Measurements from ENCODE around the gene CCNT2. TPM values are rescaled to one million over a fixed set of nuclear protein-coding genes. Genes with fewer than 3 reads are reported as not detected.

The CCNT2 gene
- total RNA-seq, 3 donors from 2014 or later: 35.8 to 62.8 (median 40.3) TPM

DNA sequence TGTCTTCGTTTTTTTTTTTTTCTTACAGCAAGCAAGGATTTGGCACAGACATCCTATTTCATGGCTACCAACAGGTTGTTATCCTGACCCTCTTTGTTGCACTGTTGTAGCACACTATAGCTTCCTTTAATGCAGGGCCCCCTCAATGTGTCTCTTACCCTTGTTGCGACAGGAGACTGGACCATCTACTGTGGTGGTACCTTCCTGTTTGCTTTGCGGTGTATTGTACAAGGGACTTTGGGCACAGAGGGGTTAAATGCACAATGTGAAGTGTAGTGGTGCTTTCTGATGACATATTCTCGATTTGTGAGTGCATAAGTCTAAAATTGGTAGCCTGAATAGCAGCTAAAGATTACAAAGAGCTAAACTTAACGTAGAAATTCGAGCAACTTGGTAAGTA, 27.5 kb downstream of the CCNT2 start:
- Histone ChIP-seq H3K36me3 (peaks cover under 1% of the 10 kb centered on the region), H3K4me1 (no peaks in the 10 kb centered on the region), H3K27ac (no peak overlapping the region), H3K9me3 (no peaks in the 10 kb centered on the region), H3K4me3 (no peak overlapping the region), H3K27me3 (no peaks in the 10 kb centered on the region)
- no peak for TF ChIP-seq POLR2A (IDR thresholded peaks at IDR 0.05)
- no peak for TF ChIP-seq POLR2AphosphoS5 (IDR thresholded peaks at IDR 0.05)
- TF ChIP-seq, protein P1, sequence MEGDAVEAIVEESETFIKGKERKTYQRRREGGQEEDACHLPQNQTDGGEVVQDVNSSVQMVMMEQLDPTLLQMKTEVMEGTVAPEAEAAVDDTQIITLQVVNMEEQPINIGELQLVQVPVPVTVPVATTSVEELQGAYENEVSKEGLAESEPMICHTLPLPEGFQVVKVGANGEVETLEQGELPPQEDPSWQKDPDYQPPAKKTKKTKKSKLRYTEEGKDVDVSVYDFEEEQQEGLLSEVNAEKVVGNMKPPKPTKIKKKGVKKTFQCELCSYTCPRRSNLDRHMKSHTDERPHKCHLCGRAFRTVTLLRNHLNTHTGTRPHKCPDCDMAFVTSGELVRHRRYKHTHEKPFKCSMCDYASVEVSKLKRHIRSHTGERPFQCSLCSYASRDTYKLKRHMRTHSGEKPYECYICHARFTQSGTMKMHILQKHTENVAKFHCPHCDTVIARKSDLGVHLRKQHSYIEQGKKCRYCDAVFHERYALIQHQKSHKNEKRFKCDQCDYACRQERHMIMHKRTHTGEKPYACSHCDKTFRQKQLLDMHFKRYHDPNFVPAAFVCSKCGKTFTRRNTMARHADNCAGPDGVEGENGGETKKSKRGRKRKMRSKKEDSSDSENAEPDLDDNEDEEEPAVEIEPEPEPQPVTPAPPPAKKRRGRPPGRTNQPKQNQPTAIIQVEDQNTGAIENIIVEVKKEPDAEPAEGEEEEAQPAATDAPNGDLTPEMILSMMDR (IDR thresholded peaks at IDR 0.05): no peak
- intact Hi-C loops (cut with DNase I; ENCODE audit: low total_unique reads): no loop called here
- DNase-seq (ENCODE audit: low spot score in 2 of 2): no peak

DNA sequence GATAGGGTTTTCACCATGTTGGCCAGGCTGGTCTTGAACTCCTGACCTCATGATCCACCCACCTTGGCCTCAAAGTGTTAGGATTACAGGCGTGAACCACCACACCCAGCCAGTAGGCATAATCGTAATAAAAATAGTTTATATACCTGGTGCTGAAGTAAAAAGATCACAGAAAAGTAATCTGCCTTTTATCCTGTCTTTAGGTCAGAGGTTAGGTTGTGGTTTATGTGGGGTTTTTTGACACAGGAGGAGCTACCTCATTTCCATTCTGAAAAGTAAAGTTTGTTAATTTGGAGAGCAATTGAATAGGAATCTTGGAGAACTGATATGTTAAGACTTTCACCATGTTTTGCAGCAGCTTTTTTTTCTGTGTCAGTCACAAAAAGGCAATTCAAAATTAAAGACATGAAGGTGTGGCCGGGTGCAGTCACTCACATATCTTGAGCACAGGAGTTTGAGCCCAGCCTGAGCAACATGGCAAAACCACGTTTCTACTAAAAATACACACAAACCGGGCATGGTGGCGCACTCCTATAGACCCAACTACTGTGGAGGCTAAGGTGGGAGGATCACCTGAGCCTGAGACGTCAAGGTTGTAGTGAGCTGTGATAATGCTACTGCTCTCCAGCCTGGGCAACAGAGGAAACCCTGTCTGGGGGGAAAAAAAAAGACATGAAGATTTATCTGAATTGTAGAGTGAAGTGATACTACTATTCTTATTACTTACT, 31.5 kb downstream of the CCNT2 start:
- intact Hi-C loops (cut with DNase I; ENCODE audit: low total_unique reads): no loop called here

DNA sequence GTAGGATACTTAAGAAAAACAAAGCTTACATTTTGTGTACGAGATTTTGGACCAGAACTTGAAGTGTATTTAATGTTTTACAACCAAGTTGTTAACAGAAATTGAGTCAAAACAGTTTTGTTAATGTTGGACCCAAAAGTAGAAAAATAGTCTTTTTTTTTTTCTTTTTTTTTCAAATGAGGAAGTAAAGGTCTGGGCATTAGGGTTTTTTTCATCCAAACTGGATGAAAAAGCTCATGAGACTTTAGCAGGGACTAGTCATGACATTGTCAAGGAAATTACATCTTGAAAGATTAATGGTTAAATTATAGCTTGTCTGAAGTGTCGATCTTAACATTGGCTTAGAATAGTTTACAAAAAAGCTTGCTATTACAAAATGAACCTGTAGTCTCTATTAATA, 32.3 kb downstream of the CCNT2 start:
- intact Hi-C loops (cut with DNase I; ENCODE audit: low total_unique reads): no loop called here
- H3K36me3 ChIP-seq: peaks cover 6% of the 10 kb centered on the region

More for the DNA sequence above, 31.5 kb downstream of the CCNT2 start:
- no peak overlapping the region for H3K4me3 ChIP-seq
- no peak for DNase-seq (ENCODE audit: low spot score in 2 of 2)
- TF ChIP-seq, protein P1 (IDR thresholded peaks at IDR 0.05): no peak
- TF ChIP-seq POLR2AphosphoS5 (IDR thresholded peaks at IDR 0.05) (no peak), POLR2A (IDR thresholded peaks at IDR 0.05) (no peak)
- H3K27me3 ChIP-seq: no peaks in the 10 kb centered on the region
- H3K4me1 ChIP-seq: no peaks in the 10 kb centered on the region
- no peaks in the 10 kb centered on the region for H3K9me3 ChIP-seq
- H3K36me3 ChIP-seq: peaks cover 6% of the 10 kb centered on the region
- H3K27ac ChIP-seq: no peak overlapping the region

DNA sequence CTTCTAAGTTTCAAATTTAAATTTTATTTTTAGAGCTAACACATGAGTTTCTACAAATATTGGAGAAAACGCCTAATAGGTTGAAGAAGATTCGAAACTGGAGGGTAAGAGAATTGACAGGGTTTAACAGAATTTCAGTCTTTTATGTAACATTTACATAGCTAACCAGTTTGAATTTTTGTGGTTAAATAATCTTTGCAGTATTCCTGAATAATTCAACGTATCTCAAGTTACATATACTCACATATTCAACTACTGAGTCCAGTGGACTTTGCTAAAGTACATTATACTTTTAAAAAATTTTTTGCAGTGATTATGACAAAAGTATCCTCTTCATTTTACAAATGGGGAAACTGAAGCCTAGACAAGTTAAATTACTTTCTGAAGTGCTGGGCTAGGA, 34.0 kb downstream of the CCNT2 start:
- H3K36me3 ChIP-seq: peaks cover 6% of the 10 kb centered on the region
- H3K9me3 ChIP-seq: no peaks in the 10 kb centered on the region
- no peak overlapping the region for H3K27ac ChIP-seq
- intact Hi-C loops (cut with DNase I; ENCODE audit: low total_unique reads): no loop called here
- no peaks in the 10 kb centered on the region for H3K27me3 ChIP-seq
- H3K4me1 ChIP-seq: no peaks in the 10 kb centered on the region
- TF ChIP-seq POLR2AphosphoS5 (IDR thresholded peaks at IDR 0.05) (no peak), POLR2A (IDR thresholded peaks at IDR 0.05) (no peak)
- TF ChIP-seq, protein P1 (IDR thresholded peaks at IDR 0.05): no peak
- no peak for DNase-seq (ENCODE audit: low spot score in 2 of 2)
- H3K4me3 ChIP-seq: no peak overlapping the region

More for the DNA sequence above, 32.3 kb downstream of the CCNT2 start:
- no peaks in the 10 kb centered on the region for H3K4me1 ChIP-seq
- H3K27me3 ChIP-seq: no peaks in the 10 kb centered on the region
- no peak for DNase-seq (ENCODE audit: low spot score in 2 of 2)
- H3K9me3 ChIP-seq: no peaks in the 10 kb centered on the region
- H3K27ac ChIP-seq: no peak overlapping the region
- TF ChIP-seq POLR2A (IDR thresholded peaks at IDR 0.05): no peak
- TF ChIP-seq, protein P1 (IDR thresholded peaks at IDR 0.05): no peak
- TF ChIP-seq POLR2AphosphoS5 (IDR thresholded peaks at IDR 0.05): no peak
- H3K4me3 ChIP-seq: no peak overlapping the region

DNA sequence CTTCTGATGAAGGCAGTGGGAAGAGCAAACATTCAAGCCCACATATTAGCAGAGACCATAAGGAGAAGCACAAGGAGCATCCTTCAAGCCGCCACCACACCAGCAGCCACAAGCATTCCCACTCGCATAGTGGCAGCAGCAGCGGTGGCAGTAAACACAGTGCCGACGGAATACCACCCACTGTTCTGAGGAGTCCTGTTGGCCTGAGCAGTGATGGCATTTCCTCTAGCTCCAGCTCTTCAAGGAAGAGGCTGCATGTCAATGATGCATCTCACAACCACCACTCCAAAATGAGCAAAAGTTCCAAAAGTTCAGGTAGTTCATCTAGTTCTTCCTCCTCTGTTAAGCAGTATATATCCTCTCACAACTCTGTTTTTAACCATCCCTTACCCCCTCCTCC, 35.4 kb downstream of the CCNT2 start:
- intact Hi-C loops (cut with DNase I; ENCODE audit: low total_unique reads): no loop called here
- DNase-seq (ENCODE audit: low spot score in 2 of 2): no peak
- Histone ChIP-seq H3K4me3 (no peak overlapping the region), H3K9me3 (no peaks in the 10 kb centered on the region), H3K36me3 (peaks cover 6% of the 10 kb centered on the region), H3K27ac (no peak overlapping the region), H3K27me3 (no peaks in the 10 kb centered on the region), H3K4me1 (no peaks in the 10 kb centered on the region)
- TF ChIP-seq, protein P1 (IDR thresholded peaks at IDR 0.05): no peak
- TF ChIP-seq POLR2AphosphoS5 (IDR thresholded peaks at IDR 0.05) (no peak), POLR2A (IDR thresholded peaks at IDR 0.05) (no peak)
